HG02884 (cell line): ENCODE measurements around the gene NBPF9.
"Not testable (repeated sequence)": the region's sequence is repeated elsewhere in the genome, so short reads cannot be mapped to it uniquely, and the experiment has no call there.

ENCODE experiments used
- ATAC-seq: cut with Tn5 transposase; IDR thresholded peaks from one replicate; pipeline ENCODE4 v1.9.1; 2021; ENCODE audit warnings: mild to moderate bottlenecking, moderate library complexity; ENCODE audit not compliant: unreplicated experiment

Gene NBPF9

GRCh38 chr1:149013513-149013912, 89.8 kb downstream of the NBPF9 start:
- ATAC-seq, result not testable (repeated sequence)

DNA sequence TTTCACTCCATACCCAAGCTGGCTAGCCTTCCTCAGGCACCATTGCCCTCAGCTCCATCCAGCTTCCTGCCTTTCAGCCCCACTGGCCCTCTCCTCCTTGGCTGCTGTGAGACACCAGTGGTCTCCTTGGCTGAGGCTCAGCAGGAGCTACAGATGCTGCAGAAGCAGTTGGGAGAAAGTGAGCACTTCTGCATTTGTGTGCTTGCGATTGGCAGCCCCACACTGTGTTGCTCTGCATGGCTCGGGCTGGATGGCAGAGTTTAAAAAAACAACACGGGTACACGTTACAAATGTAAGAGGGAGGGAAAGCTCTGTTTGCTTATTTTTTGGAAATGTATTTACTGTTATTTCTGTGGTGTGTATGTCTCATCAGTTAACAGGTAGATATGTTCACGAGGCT, 90.8 kb downstream of the NBPF9 start:
- ATAC-seq, result not testable (repeated sequence)

GRCh38 chr1:149009761-149010160, 93.6 kb downstream of the NBPF9 start:
- ATAC-seq, result not testable (repeated sequence)

DNA sequence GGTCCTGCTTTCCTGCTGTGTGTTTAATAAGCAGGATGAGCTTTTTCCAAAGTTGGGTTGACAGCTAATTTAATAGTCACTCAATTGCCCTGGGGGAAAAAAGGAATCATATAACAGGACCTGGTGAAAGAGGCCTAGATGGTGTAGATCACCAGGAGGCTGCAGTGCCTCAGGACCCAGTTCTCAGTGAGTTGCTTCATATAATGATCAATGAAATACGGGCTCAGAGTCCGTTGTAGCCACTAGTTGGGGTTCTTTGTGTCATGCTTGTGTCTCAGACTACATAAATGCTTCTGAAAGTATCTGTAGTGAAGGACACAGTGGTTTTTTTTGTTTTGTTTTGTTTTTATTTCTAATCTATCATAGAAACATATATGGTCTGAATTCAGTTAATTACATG, 94.6 kb downstream of the NBPF9 start:
- not testable (repeated sequence) for ATAC-seq

DNA sequence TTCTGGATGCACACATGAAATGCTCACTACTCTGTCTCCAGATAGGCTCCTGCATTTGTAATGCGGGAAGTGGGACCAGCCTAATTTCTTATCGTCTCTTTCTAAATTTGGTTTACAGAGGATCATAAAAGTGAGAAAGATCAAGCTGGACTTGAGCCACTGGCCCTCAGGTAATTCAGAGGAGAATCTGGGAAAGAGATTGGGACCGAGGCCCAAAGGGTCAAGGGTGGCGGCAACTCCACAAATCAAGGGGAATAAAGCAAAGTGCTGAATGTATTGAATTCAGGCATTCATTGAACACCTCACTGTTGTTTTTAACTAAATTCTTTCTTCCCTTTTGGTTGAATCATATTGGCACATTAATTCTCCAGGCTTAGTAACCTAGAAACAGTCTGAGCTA, 95.0 kb downstream of the NBPF9 start:
- ATAC-seq, result not testable (repeated sequence)
